Heart right ventricle (tissue), 16 donors: ENCODE data around the gene FAM83E. TPM values are rescaled to one million over a fixed set of nuclear protein-coding genes. Genes with fewer than 3 reads are reported as not detected.
A peak's percentile ranks its signal among the peaks of the same experiment; 100 is the strongest.

Experiments used
- ATAC-seq, 8 donors: fragments of 200-7000 bp; cut with Tn5 transposase; one replicate each; pipeline ENCODE4 v1.9.1; 2020; ENCODE audit warnings: mild to moderate bottlenecking in 8 of 8, moderate library complexity in 8 of 8, moderate number of reproducible peaks in 1 of 8
- DNase-seq, 2 donors: peaks; one replicate each; pipeline ENCODE4 v3.0.0-alpha.2; 2020
- H3K27ac ChIP-seq, 10 donors: fragments of 200-600 bp; sonication (generic) in 2 of 10; one replicate each; pipeline versions ENCODE4 v1.5.0 to v1.8.0; 2020 to 2022; ENCODE audit warnings: mild to moderate bottlenecking in 3 of 10
- H3K27me3 ChIP-seq, 7 donors: fragments of 200-600 bp; one replicate each; pipeline ENCODE4 v1.8.0; 2021 to 2022; ENCODE audit warnings: mild to moderate bottlenecking in 2 of 7
- H3K36me3 ChIP-seq, 9 donors: fragments of 200-600 bp; sonication (generic) in 1 of 9; one replicate each; pipeline versions ENCODE4 v1.5.0 to v1.8.0; 2020 to 2022; ENCODE audit warnings: mild to moderate bottlenecking in 2 of 9
- H3K4me1 ChIP-seq, 9 donors: fragments of 200-600 bp; sonication (generic) in 1 of 9; one replicate each; pipeline versions ENCODE4 v1.5.0 to v1.8.0; 2020 to 2022; ENCODE audit warnings: mild to moderate bottlenecking in 4 of 9
- H3K4me3 ChIP-seq, 10 donors: fragments of 200-600 bp; sonication (generic) in 2 of 10; one replicate each; pipeline versions ENCODE4 v1.5.0 to v1.8.0; 2020 to 2022; ENCODE audit warnings: mild to moderate bottlenecking in 7 of 10, moderate library complexity in 2 of 10
- H3K9me3 ChIP-seq, 11 donors: fragments of 200-600 bp in 10 of 11; sonication (generic) in 2 of 11; one replicate each; pipeline versions ENCODE4 v1.5.0 to v1.8.0; 2013 to 2022; ENCODE audit warnings: mild to moderate bottlenecking in 2 of 11, control low read depth in 1 of 11, moderate library complexity in 1 of 11
- CTCF ChIP-seq, 9 donors: fragments of 200-600 bp; sonication (generic) in 2 of 9; IDR thresholded peaks; one replicate each; pipeline versions ENCODE4 v1.5.0 to v1.8.0; 2021 to 2022; ENCODE audit warnings: antibody characterized with exemption in 9 of 9, mild to moderate bottlenecking in 5 of 9, moderate library complexity in 1 of 9
- WGBS, 2 donors: extraction: QIAGEN DNeasy Blood & Tissue Kit; methylation state at CpG; one replicate each; pipeline ENCODE4 v1.1.7; 2013; ENCODE audit warnings: inconsistent platforms in 1 of 2; 5-methylcytosine and 5-hydroxymethylcytosine counted together
- intact Hi-C, 10 donors: fragments of 100-400 bp; cut with DNase I; formaldehyde crosslinking; loops; one replicate each; pipeline versions ENCODE4 v1.11.1 to v1.14.2; 2022
- polyA plus RNA-seq, 2 donors: library from polyadenylated mRNA; stranded (reverse); fragments of 200-250 nt; gene quantifications; one replicate each; pipeline ENCODE4 v1.2.3, GENCODE V29; 2013
- total RNA-seq, 10 donors: library from RNA; stranded (reverse); fragmentation: NEBNext Ultra II Directional in 3 of 10; extraction: Animal tissue kit (Norgen Biotek cat#: 25700) in 3 of 10; gene quantifications; one replicate each; pipeline versions ENCODE4 v1.2.1 to v1.2.4, GENCODE V29; 2021 to 2023
- donor health status: Arrhythmogenic right ventricular cardiomyopathy.
- donor health status: ischemic (EF 13 %, LVEDD 7.1; RV severe dilation, severe dysfunction).
- donor health status: healthy with polysubstance abuse.
- donor health status: DM: no; HTN: yes; CAD: no.
- donor health status: DM: no; HTN: no; CAD: no.
- donor health status: ischemic (EF 25% LVEDD 6.9; RV normal size, moderate dysfunction).
- donor health status: ischemic (EF 25% LVEDD 5.7; RV mildly dilated, moderate dysfunction).
- donor health status: healthy.
- donor health status: DM: yes; HTN: yes; CAD: no.
- donor health status: Ischemic cardiomyopathy.
- donor health status: ischemic (EF 35%, LVEDD 5.7; RV mildly dilated, moderate dysfunction).
- donor health status: nonischemic (EF 11% LVEDD 7.7; RV severe dilation, severe dysfunction).
- donor health status: DM: yes; HTN: yes; CAD: no.
- donor health status: PGD.
- donor health status: ischemic (EF 29% LVEDD 5.4; RV normal size, mild dysfunction).
- donor health status: nonischemic (EF 23%, LVEDD 6.1; RV moderate dilation, normal function).

FAM83E gene
- total and polyA plus RNA-seq, 12 donors = 0.01 TPM; not detected in 11

- Histone ChIP-seq H3K4me1 (peaks cover 16 to 59% (median 52%) of the 10 kb centered on the region in 9 donors), H3K36me3 (peaks cover 0 to 70% (median 3%) of the 10 kb centered on the region in 9 donors), H3K4me3 (peak overlapping the region in 5 of 10 donors; percentile 1 to 20 (median 16)), H3K27ac (peak overlapping the region; percentile 46 to 84 (median 78)), H3K9me3 (no peaks in the 10 kb centered on the region), H3K27me3 (no peaks in the 10 kb centered on the region)
- WGBS, 2 donors = 10 to 11% methylated on average over 47 of the region's 47 CpGs
- DNase-seq (peak; percentile 78 to 88), ATAC-seq (peak; percentile 7 to 44 (median 24))
- peak in 6 of 9 donors; percentile 26 to 57 (median 42) for TF ChIP-seq CTCF (IDR thresholded peaks at IDR 0.05)
- intact Hi-C loops = loop anchor here in 2 of 10 donors (10.0 kb wide), 1 partner anchor 334 kb away; the partner anchor contains the start of gene FTL (in 2 of the 2)
Observed at GRCh38 chr19:48630296-48631063, 15.6 kb upstream of the FAM83E start.

- ATAC-seq = peak in 7 of 8 donors; percentile 1 to 30 (median 11)
- 42 to 56% methylated on average over 48 of the region's 48 CpGs for WGBS, 2 donors
- Histone ChIP-seq H3K4me1 (peaks cover 13 to 61% (median 49%) of the 10 kb centered on the region in 9 donors), H3K9me3 (no peaks in the 10 kb centered on the region), H3K27ac (peak overlapping the region in 9 of 10 donors; percentile 69 to 84 (median 79)), H3K36me3 (peaks cover 0 to 70% (median 3%) of the 10 kb centered on the region in 9 donors), H3K4me3 (peak overlapping the region in 1 of 10 donors; percentile 3), H3K27me3 (no peaks in the 10 kb centered on the region)
- TF ChIP-seq CTCF (IDR thresholded peaks at IDR 0.05) = no peak
- intact Hi-C loops = loop anchor here in 2 of 10 donors (10.0 kb wide), 1 partner anchor 335 kb away; the partner anchor contains the start of gene FTL (in 2 of the 2)
- DNase-seq = peak in 1 of 2 donors; percentile 62
Observed at GRCh38 chr19:48629599-48630295, 14.9 kb upstream of the FAM83E start.

- H3K9me3 ChIP-seq = no peaks in the 10 kb centered on the region
- intact Hi-C loops = no loop called here
- peaks cover 12 to 63% (median 46%) of the 10 kb centered on the region in 9 donors for H3K4me1 ChIP-seq
- peaks cover 0 to 70% (median 3%) of the 10 kb centered on the region in 9 donors for H3K36me3 ChIP-seq
- no peaks in the 10 kb centered on the region for H3K27me3 ChIP-seq
- H3K27ac ChIP-seq = peak overlapping the region in 2 of 10 donors; percentile 83 to 84
- 85 to 86% methylated on average over 22 of the region's 22 CpGs for WGBS, 2 donors
- no peak for TF ChIP-seq CTCF (IDR thresholded peaks at IDR 0.05)
- ATAC-seq (peak in 1 of 8 donors; percentile 1), DNase-seq (no peak)
- no peak overlapping the region for H3K4me3 ChIP-seq
Observed at GRCh38 chr19:48629297-48629598, 14.4 kb upstream of the FAM83E start.
